HepG2 (cell line): ENCODE measurements around the gene POU2AF2. TPM values are rescaled to one million over a fixed set of nuclear protein-coding genes. Genes with fewer than 3 reads are reported as not detected.

Experiments used
- ATF7-NPFF ChIP-seq: sonication (generic); formaldehyde crosslinking; IDR thresholded peaks from 2 replicates; pipeline ENCODE4 v1.8.1; 2023; ENCODE audit warnings: mild to moderate bottlenecking, low read depth, missing genetic modification reagents, moderate library complexity
- BRD4 ChIP-seq: sonication (generic); formaldehyde crosslinking; IDR thresholded peaks from 2 replicates; pipeline ENCODE4 v1.4.0; 2020; ENCODE audit warnings: missing genetic modification reagents
- CREB1 ChIP-seq, 2 experiments: fragments of 450-650 bp in 1 of 2; IDR thresholded peaks; 2 replicates each; pipeline ENCODE4 v1.6.1; 2016 to 2017; ENCODE audit warnings: control low read depth in 1 of 2, mild to moderate bottlenecking in 1 of 2, missing compliant biosample characterization in 1 of 2, missing genetic modification characterization in 1 of 2
- EED ChIP-seq: sonication (generic); formaldehyde crosslinking; IDR thresholded peaks from 2 replicates; pipeline ENCODE4 v1.5.0; 2020; ENCODE audit warnings: mild to moderate bottlenecking, missing genetic modification reagents
- HOXD1 ChIP-seq: sonication (generic); formaldehyde crosslinking; IDR thresholded peaks from 2 replicates; pipeline ENCODE4 v1.5.0; 2020; ENCODE audit warnings: missing genetic modification reagents
- MXD3 ChIP-seq: IDR thresholded peaks from 2 replicates; pipeline ENCODE4 v1.6.1; 2016; ENCODE audit warnings: mild to moderate bottlenecking, missing biosample characterization, missing genetic modification reagents
- POLR2A ChIP-seq, 2 experiments: IDR thresholded peaks; 2 replicates each; pipeline ENCODE4 v1.6.1; 2011; ENCODE audit warnings: low read depth in 2 of 2, low read length in 2 of 2, mild to moderate bottlenecking in 1 of 2, moderate library complexity in 1 of 2; ENCODE audit not compliant: insufficient read depth in 1 of 2
- RBFOX2 ChIP-seq: fragments of 200-400 bp; formaldehyde crosslinking; IDR thresholded peaks from 2 replicates; pipeline ENCODE4 v1.6.1; 2017; ENCODE audit warnings: low read depth, mild to moderate bottlenecking, low read length
- RCOR2 ChIP-seq: IDR thresholded peaks from 2 replicates; pipeline ENCODE4 v1.6.1; 2016; ENCODE audit warnings: missing biosample characterization, missing genetic modification reagents
- REXO4 ChIP-seq: sonication (generic); formaldehyde crosslinking; IDR thresholded peaks from 2 replicates; pipeline ENCODE4 v1.8.0; 2022; ENCODE audit warnings: missing genetic modification reagents, mild to moderate bottlenecking, borderline replicate concordance
- RFX5 ChIP-seq: IDR thresholded peaks from 2 replicates; pipeline ENCODE4 v1.6.1; 2011; ENCODE audit warnings: low read depth, low read length, improper control_type of control experiment
- TARDBP ChIP-seq: sonication (generic); formaldehyde crosslinking; IDR thresholded peaks from 2 replicates; pipeline ENCODE4 v1.8.0; 2022; ENCODE audit warnings: mild to moderate bottlenecking, missing genetic modification reagents
- TERF1 ChIP-seq: sonication (generic); formaldehyde crosslinking; IDR thresholded peaks from 2 replicates; pipeline ENCODE4 v1.8.0; 2022; ENCODE audit warnings: mild to moderate bottlenecking, missing genetic modification reagents, moderate library complexity
- TMF1 ChIP-seq: sonication (generic); formaldehyde crosslinking; IDR thresholded peaks from 2 replicates; pipeline ENCODE4 v1.8.1; 2022; ENCODE audit warnings: low read depth, missing genetic modification reagents
- ZFP36L2 ChIP-seq: sonication (generic); formaldehyde crosslinking; IDR thresholded peaks from 2 replicates; pipeline ENCODE4 v1.4.0; 2020; ENCODE audit warnings: missing genetic modification reagents
- ZMYM4 ChIP-seq: sonication (generic); formaldehyde crosslinking; IDR thresholded peaks from 2 replicates; pipeline ENCODE4 v1.8.1; 2023; ENCODE audit warnings: mild to moderate bottlenecking, missing genetic modification reagents
- ZNF543 ChIP-seq: sonication (generic); formaldehyde crosslinking; IDR thresholded peaks from 2 replicates; pipeline ENCODE4 v1.4.0; 2020; ENCODE audit warnings: mild to moderate bottlenecking, missing genetic modification reagents
- ZNF629 ChIP-seq: sonication (generic); formaldehyde crosslinking; conservative IDR thresholded peaks from 2 replicates; pipeline ENCODE4 v1.5.0; 2020; ENCODE audit warnings: missing genetic modification reagents
- ZNF75D ChIP-seq: sonication (generic); formaldehyde crosslinking; IDR thresholded peaks from 2 replicates; pipeline ENCODE4 v1.8.1; 2023; ENCODE audit warnings: missing genetic modification reagents, mild to moderate bottlenecking, borderline replicate concordance
- polyA plus RNA-seq, 8 experiments: library from polyadenylated mRNA; depleted of rRNA in 3 of 8; stranded (reverse) in 7 of 8; unstranded in 1 of 8; fragments of >200 nt; fragmentation: Illumina TruSeq in 4 of 8; extraction: Trizol in 4 of 8; gene quantifications; 2 replicates each; pipeline versions ENCODE4 v1.2.1 to v1.2.3, GENCODE V29; 2011 to 2016; ENCODE audit warnings: low read depth in 4 of 8, missing spikeins in 1 of 8, mixed read lengths in 1 of 8; ENCODE audit not compliant: insufficient read depth in 1 of 8
- total RNA-seq, 5 experiments: library from RNA; depleted of rRNA; stranded (reverse); fragments of >200 nt; fragmentation: Illumina TruSeq; extraction: Trizol; gene quantifications; 2 replicates each; pipeline ENCODE4 v1.2.3, GENCODE V29; 2016; ENCODE audit warnings: low read depth in 1 of 5
- TF ChIP-seq, protein P1 (sequence below): sonication (generic); formaldehyde crosslinking; conservative IDR thresholded peaks from 2 replicates; pipeline ENCODE4 v1.4.0; 2020; ENCODE audit warnings: missing genetic modification reagents
- TF ChIP-seq, protein P2 (sequence below): sonication (generic); formaldehyde crosslinking; IDR thresholded peaks from 2 replicates; pipeline ENCODE4 v1.5.0; 2020; ENCODE audit warnings: mild to moderate bottlenecking, missing genetic modification reagents
- TF ChIP-seq, protein P3 (sequence below): sonication (generic); formaldehyde crosslinking; IDR thresholded peaks from 2 replicates; pipeline ENCODE4 v1.4.0; 2020; ENCODE audit warnings: missing genetic modification reagents

POU2AF2 gene
- total and polyA plus RNA-seq, 2 of the 13 experiments (the other 11 are each of a cell fraction or from before 2014, with no cell fraction given), result 0.11 TPM; not detected in 1

DNA sequence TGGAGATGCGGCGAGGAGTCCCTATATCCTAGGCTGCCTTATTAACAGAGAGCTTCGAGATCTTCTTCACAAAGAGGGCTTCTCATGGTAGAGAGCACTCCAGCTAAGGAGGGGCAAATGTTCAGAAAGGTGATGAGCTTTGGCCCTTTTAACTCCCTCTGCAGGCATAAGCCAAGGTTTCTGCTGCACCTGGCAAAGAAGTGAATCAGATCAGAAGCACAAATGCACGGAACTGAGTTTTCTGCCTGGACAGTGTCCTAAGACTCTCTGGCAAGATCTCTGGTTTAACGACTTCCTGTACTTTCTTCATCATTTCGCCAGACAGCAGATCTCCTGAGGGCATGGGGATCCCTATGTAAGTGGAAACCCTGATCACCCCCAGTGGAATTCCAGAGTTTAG is 90.0 kb downstream of the POU2AF2 start (continued):
- TF ChIP-seq TERF1 (no peak), RBFOX2 (peak; percentile 70), RFX5 (no peak), ZMYM4 (0 out of 2 replicates have a peak, but pooled peaks have one; percentile 2), MXD3 (CRISPR knock-in tag) (no peak), BRD4 (CRISPR knock-in tag) (0 out of 2 replicates have a peak, but pooled peaks have one; percentile 28), REXO4 (CRISPR knock-in tag) (no peak), TMF1 (no peak), TARDBP (0 out of 2 replicates have a peak, but pooled peaks have one; percentile 9), EED (0 out of 2 replicates have a peak, but pooled peaks have one; percentile 37), ATF7-NPFF (no peak), ZNF629 (CRISPR knock-in tag) (no peak), RCOR2 (CRISPR knock-in tag) (no peak), POLR2A (IDR thresholded peaks at IDR 0.05; ENCODE audit: insufficient read depth in 1 of 2, low read depth in 2 of 2, low read length in 2 of 2) (0 out of 4 replicates have a peak, but pooled peaks of 1 of the 2 experiments have one; percentile 11), ZNF75D (CRISPR knock-in tag) (no peak), CREB1 (IDR thresholded peaks at IDR 0.05) (no peak), CREB1 (CRISPR knock-in tag; IDR thresholded peaks at IDR 0.05) (no peak), HOXD1 (CRISPR knock-in tag) (no peak), ZFP36L2 (no peak), ZNF543 (CRISPR knock-in tag) (0 out of 2 replicates have a peak, but pooled peaks have one; percentile 47)
- TF ChIP-seq, protein P1, sequence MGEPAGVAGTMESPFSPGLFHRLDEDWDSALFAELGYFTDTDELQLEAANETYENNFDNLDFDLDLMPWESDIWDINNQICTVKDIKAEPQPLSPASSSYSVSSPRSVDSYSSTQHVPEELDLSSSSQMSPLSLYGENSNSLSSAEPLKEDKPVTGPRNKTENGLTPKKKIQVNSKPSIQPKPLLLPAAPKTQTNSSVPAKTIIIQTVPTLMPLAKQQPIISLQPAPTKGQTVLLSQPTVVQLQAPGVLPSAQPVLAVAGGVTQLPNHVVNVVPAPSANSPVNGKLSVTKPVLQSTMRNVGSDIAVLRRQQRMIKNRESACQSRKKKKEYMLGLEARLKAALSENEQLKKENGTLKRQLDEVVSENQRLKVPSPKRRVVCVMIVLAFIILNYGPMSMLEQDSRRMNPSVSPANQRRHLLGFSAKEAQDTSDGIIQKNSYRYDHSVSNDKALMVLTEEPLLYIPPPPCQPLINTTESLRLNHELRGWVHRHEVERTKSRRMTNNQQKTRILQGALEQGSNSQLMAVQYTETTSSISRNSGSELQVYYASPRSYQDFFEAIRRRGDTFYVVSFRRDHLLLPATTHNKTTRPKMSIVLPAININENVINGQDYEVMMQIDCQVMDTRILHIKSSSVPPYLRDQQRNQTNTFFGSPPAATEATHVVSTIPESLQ (CRISPR knock-in tag), result no peak
- TF ChIP-seq, protein P2, sequence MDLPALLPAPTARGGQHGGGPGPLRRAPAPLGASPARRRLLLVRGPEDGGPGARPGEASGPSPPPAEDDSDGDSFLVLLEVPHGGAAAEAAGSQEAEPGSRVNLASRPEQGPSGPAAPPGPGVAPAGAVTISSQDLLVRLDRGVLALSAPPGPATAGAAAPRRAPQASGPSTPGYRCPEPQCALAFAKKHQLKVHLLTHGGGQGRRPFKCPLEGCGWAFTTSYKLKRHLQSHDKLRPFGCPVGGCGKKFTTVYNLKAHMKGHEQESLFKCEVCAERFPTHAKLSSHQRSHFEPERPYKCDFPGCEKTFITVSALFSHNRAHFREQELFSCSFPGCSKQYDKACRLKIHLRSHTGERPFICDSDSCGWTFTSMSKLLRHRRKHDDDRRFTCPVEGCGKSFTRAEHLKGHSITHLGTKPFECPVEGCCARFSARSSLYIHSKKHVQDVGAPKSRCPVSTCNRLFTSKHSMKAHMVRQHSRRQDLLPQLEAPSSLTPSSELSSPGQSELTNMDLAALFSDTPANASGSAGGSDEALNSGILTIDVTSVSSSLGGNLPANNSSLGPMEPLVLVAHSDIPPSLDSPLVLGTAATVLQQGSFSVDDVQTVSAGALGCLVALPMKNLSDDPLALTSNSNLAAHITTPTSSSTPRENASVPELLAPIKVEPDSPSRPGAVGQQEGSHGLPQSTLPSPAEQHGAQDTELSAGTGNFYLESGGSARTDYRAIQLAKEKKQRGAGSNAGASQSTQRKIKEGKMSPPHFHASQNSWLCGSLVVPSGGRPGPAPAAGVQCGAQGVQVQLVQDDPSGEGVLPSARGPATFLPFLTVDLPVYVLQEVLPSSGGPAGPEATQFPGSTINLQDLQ (CRISPR knock-in tag), result no peak
- TF ChIP-seq, protein P3, sequence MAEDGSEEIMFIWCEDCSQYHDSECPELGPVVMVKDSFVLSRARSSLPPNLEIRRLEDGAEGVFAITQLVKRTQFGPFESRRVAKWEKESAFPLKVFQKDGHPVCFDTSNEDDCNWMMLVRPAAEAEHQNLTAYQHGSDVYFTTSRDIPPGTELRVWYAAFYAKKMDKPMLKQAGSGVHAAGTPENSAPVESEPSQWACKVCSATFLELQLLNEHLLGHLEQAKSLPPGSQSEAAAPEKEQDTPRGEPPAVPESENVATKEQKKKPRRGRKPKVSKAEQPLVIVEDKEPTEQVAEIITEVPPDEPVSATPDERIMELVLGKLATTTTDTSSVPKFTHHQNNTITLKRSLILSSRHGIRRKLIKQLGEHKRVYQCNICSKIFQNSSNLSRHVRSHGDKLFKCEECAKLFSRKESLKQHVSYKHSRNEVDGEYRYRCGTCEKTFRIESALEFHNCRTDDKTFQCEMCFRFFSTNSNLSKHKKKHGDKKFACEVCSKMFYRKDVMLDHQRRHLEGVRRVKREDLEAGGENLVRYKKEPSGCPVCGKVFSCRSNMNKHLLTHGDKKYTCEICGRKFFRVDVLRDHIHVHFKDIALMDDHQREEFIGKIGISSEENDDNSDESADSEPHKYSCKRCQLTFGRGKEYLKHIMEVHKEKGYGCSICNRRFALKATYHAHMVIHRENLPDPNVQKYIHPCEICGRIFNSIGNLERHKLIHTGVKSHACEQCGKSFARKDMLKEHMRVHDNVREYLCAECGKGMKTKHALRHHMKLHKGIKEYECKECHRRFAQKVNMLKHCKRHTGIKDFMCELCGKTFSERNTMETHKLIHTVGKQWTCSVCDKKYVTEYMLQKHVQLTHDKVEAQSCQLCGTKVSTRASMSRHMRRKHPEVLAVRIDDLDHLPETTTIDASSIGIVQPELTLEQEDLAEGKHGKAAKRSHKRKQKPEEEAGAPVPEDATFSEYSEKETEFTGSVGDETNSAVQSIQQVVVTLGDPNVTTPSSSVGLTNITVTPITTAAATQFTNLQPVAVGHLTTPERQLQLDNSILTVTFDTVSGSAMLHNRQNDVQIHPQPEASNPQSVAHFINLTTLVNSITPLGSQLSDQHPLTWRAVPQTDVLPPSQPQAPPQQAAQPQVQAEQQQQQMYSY (CRISPR knock-in tag), result no peak
